Fibroblast of lung (primary cell): ENCODE measurements around the gene ZNF502.

ENCODE experiments used
- EZH2 ChIP-seq: IDR thresholded peaks from 2 replicates; pipeline ENCODE4 v1.5.1; 2012; ENCODE audit warnings: low read length, control low read depth, mild to moderate bottlenecking; ENCODE audit errors: missing control alignments
- TF ChIP-seq, protein P1 (sequence below), 2 donors: IDR thresholded peaks in 1 of 2; conservative IDR thresholded peaks in 1 of 2; 1 replicate in 1 of 2; 2 replicates in 1 of 2; pipeline ENCODE4 v1.5.1; 2011 to 2012; ENCODE audit warnings: low read length in 2 of 2, control low read depth in 1 of 2, inconsistent platforms in 1 of 2, low read depth in 1 of 2, mild to moderate bottlenecking in 1 of 2

DNA sequence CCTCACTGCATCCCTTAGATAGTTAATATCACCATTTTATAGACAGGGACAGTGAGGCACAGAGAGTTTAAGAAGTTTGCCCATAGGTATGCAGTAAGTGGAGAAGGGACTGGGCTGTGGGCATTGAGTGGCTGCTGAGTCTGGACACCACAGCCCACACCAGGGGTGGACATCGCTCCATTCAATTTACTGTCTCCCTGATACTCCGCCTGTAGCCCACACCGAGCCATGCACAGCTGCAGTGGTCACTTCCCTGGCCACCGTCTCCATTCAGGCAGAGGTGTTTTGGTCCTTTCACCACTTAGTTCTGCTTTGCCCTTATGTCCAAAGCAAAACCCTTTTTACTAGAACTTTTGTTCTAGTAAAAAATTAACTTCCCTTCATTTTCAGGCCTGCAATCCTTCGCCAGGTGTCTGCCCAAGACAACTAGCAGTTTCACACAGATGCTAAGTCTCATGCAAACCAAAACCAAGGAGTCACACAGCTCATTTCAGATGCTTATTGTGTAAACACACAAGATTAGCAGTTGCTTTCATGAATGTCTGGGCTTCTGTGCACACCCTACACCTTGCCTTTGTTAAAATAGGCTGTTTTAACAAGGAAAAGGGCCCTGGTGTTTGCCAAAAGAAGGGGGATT, 33.9 kb upstream of the ZNF502 start:
- TF ChIP-seq, protein P1, sequence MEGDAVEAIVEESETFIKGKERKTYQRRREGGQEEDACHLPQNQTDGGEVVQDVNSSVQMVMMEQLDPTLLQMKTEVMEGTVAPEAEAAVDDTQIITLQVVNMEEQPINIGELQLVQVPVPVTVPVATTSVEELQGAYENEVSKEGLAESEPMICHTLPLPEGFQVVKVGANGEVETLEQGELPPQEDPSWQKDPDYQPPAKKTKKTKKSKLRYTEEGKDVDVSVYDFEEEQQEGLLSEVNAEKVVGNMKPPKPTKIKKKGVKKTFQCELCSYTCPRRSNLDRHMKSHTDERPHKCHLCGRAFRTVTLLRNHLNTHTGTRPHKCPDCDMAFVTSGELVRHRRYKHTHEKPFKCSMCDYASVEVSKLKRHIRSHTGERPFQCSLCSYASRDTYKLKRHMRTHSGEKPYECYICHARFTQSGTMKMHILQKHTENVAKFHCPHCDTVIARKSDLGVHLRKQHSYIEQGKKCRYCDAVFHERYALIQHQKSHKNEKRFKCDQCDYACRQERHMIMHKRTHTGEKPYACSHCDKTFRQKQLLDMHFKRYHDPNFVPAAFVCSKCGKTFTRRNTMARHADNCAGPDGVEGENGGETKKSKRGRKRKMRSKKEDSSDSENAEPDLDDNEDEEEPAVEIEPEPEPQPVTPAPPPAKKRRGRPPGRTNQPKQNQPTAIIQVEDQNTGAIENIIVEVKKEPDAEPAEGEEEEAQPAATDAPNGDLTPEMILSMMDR (conservative IDR thresholded peaks at IDR 0.05 in 1 of 2, IDR thresholded peaks at IDR 0.05 in 1 of 2; ENCODE audit: low read depth in 1 of 2, low read length in 2 of 2), result no peak
- TF ChIP-seq EZH2, result no peak
